ENCODE measurements around the gene CBFA2T2.

CBFA2T2 gene

DNA sequence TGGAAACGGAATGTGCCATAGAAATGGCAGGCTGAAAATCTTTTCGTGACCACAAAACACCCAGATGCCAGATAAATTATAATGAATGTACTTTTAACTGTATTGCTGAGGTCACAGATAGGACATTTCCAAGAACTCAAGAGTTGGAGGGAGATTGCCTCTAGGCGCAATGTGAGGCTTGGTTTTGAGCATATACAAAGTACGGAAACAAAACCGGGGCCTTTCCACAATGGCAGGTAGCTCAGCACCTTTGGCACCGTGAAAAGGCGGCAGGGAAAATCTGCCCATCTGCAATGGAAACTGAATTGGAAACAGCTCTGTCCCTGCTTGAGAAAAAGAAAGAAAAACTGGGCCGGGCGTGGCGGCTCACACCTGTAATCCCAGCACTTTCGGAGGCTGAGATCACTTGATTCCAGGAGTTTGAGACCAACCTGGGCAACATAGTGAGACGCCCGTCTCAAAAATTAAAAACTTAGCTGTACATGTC is 161.7 kb downstream of the CBFA2T2 start:
- no peak for DNase-seq (ENCODE audit: extremely low read depth, insufficient read length)
- no peaks in the 10 kb centered on the region for H3K27me3 ChIP-seq (replicated peaks; ENCODE audit: control insufficient read depth, insufficient read depth, low read length)
- no peak overlapping the region for H3K4me3 ChIP-seq (replicated peaks; ENCODE audit: low read depth, low read length)
- TF ChIP-seq CTCF (IDR thresholded peaks at IDR 0.05; ENCODE audit: insufficient read depth, low read length, poor library complexity, severe bottlenecking) = no peak
- H3K36me3 ChIP-seq (ENCODE audit: control insufficient read depth, insufficient read depth, low read length) = no peaks in the 10 kb centered on the region

DNA sequence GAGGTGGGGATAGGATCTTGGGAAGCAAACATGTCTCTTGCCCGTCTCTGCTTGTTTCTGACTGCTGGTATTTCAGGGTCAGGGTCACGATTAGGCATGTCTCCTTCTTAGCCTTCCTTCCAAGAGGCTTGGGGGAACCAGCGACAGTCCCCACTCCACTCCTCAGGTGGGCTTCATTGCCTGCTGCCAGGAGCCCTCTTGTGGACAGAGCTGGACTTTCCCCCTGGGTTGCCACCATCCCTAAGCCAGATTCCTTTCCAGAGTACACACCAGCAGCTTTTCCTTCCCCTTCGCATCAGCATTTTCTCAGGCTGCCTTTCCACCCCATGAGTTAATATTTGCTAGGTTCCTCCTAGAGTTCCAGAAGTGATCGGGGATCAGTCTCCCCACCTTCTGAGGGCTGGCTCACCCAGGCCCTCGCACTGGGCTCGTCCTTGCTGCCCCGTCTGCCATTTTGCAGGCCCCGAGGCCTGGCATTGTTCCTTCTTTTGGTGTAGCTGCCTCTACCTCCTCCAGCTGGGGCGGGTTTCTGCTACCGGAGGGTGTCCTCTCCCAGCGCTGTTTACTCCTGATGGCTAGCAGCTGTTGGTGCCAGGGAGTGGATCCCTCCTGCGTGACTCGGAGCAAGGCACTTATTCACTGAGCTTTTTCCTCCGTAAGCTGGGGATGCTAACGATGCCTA is 163.5 kb downstream of the CBFA2T2 start:
- Histone ChIP-seq H3K4me3 (replicated peaks; ENCODE audit: low read depth, low read length) (no peak overlapping the region), H3K27me3 (replicated peaks; ENCODE audit: control insufficient read depth, insufficient read depth, low read length) (no peaks in the 10 kb centered on the region), H3K36me3 (ENCODE audit: control insufficient read depth, insufficient read depth, low read length) (0 out of 2 replicates have a peak, but pooled peaks cover 1% of the 10 kb centered on the region)
- peak; percentile 80 for TF ChIP-seq CTCF (IDR thresholded peaks at IDR 0.05; ENCODE audit: insufficient read depth, low read length, poor library complexity, severe bottlenecking)
- DNase-seq (ENCODE audit: extremely low read depth, insufficient read length) = no peak

DNA sequence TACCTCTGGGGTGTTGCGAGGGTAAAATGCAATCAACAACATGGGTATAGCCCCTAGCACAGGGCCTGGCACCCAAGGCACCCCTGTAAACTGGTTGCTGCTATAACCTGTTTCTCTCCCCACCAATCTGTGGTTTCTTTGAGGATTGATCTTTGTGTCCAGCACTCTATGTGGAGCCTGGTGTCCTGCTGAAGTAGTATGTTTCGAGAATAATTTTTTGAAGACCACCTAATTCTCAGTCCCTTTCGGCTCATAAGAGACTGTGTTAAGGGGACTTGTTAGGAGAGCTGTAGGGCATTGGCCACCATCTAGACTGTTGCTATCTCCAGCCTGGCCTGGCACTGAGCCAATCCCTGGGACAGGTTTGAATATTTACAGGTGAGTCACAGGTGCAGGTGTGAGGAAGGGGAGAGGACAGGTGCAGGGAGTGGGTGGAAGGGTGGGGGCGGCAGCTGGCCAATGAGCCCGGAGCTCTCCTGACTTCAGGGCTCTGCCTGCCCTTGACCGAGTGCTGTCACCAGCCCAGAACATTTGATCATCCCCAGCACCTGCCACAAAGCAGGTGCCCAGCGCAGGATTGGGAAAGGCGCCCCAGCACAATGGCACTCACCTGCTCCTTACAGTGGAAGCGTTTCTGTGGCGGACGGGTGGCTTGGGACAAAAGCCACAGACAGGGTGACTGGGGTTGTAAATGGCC is 164.2 kb downstream of the CBFA2T2 start:
- no peak for TF ChIP-seq CTCF (IDR thresholded peaks at IDR 0.05; ENCODE audit: insufficient read depth, low read length, poor library complexity, severe bottlenecking)
- Histone ChIP-seq H3K4me3 (replicated peaks; ENCODE audit: low read depth, low read length) (no peak overlapping the region), H3K27me3 (replicated peaks; ENCODE audit: control insufficient read depth, insufficient read depth, low read length) (no peaks in the 10 kb centered on the region), H3K36me3 (ENCODE audit: control insufficient read depth, insufficient read depth, low read length) (0 out of 2 replicates have a peak, but pooled peaks cover 4% of the 10 kb centered on the region)
- no peak for DNase-seq (ENCODE audit: extremely low read depth, insufficient read length)

DNA sequence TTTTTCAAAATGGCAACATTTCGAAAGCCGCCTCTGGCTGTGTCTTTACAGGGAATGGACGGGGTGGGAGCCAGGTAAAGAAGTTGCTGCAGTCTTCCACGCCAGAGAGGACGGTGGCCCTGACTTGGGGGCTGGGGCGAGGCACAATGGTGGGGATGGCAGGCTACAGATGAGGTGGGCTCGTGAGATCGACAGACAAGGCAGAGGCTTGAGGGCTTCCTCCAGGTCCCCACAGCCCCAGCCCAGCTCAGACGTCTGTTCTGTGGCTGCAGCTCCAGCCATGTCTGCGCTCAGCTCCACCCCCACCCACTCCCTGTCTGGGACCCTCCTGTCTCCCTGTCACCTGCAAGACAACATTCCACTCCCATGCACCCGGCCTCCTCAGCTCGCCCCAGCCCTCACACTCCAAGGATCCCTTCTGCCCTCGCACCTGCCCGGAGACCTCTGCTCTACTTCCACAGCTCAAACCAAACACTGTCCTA is 164.8 kb downstream of the CBFA2T2 start:
- no peaks in the 10 kb centered on the region for H3K27me3 ChIP-seq (replicated peaks; ENCODE audit: control insufficient read depth, insufficient read depth, low read length)
- no peak for DNase-seq (ENCODE audit: extremely low read depth, insufficient read length)
- no peak overlapping the region for H3K4me3 ChIP-seq (replicated peaks; ENCODE audit: low read depth, low read length)
- TF ChIP-seq CTCF (IDR thresholded peaks at IDR 0.05; ENCODE audit: insufficient read depth, low read length, poor library complexity, severe bottlenecking) = no peak
- 0 out of 2 replicates have a peak, but pooled peaks cover 4% of the 10 kb centered on the region for H3K36me3 ChIP-seq (ENCODE audit: control insufficient read depth, insufficient read depth, low read length)

DNA sequence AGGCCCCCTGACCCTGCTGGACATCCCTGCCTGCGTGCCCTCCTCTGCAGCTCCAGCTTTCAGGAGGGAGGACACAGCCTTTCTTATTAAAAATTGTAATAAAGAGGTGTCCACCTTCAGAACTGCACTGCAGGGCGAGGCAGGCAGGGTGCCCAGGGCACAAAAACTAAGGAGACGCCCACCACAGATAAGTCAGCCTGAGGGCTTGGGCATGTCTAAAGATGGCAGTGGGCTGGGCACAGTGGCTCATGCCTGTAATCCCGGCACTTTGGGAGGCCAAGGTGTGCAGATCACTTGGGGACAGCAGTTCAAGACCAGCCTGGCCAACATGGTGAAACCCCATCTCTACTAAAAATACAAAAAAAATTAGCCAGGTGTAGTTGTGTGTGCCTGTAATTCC is 165.3 kb downstream of the CBFA2T2 start:
- H3K4me3 ChIP-seq (replicated peaks; ENCODE audit: low read depth, low read length) = no peak overlapping the region
- no peak for DNase-seq (ENCODE audit: extremely low read depth, insufficient read length)
- no peak for TF ChIP-seq CTCF (IDR thresholded peaks at IDR 0.05; ENCODE audit: insufficient read depth, low read length, poor library complexity, severe bottlenecking)
- H3K36me3 ChIP-seq (ENCODE audit: control insufficient read depth, insufficient read depth, low read length) = 0 out of 2 replicates have a peak, but pooled peaks cover 4% of the 10 kb centered on the region
- no peaks in the 10 kb centered on the region for H3K27me3 ChIP-seq (replicated peaks; ENCODE audit: control insufficient read depth, insufficient read depth, low read length)

Measured in GM06990 (cell line).